Effector memory CD4-positive, alpha-beta T cell (primary cell): ENCODE data around the gene ZNF438.
"Not testable (repeated sequence)": the region's sequence is repeated elsewhere in the genome, so short reads cannot be mapped to it uniquely, and the experiment has no call there.

Source experiments
- DNase-seq, 3 donors: peaks; one replicate each; pipeline ENCODE4 v3.0.0-alpha.2; 2020
- H3K27ac ChIP-seq: 2 replicates; pipeline ENCODE4 v1.7.0; 2013; ENCODE audit warnings: mild to moderate bottlenecking, low read length, moderate library complexity; ENCODE audit not compliant: insufficient read depth, poor library complexity, severe bottlenecking
- H3K27me3 ChIP-seq: replicated peaks from 2 replicates; pipeline ENCODE4 v1.7.0; 2013; ENCODE audit warnings: mild to moderate bottlenecking, low read length; ENCODE audit not compliant: insufficient read depth, control insufficient read depth, poor library complexity, severe bottlenecking
- H3K36me3 ChIP-seq: 2 replicates; pipeline ENCODE4 v1.7.0; 2013; ENCODE audit warnings: mild to moderate bottlenecking, low read length, moderate library complexity; ENCODE audit not compliant: control insufficient read depth, insufficient read depth
- H3K4me1 ChIP-seq: 2 replicates; pipeline ENCODE4 v1.7.0; 2013; ENCODE audit warnings: low read length, mild to moderate bottlenecking; ENCODE audit not compliant: control insufficient read depth, insufficient read depth, poor library complexity, severe bottlenecking
- H3K4me3 ChIP-seq: 2 replicates; pipeline ENCODE4 v1.7.0; 2013; ENCODE audit warnings: low read length, low read depth, mild to moderate bottlenecking; ENCODE audit not compliant: insufficient read depth, poor library complexity, severe bottlenecking
- H3K9me3 ChIP-seq: 2 replicates; pipeline ENCODE4 v1.7.0; 2013; ENCODE audit warnings: mild to moderate bottlenecking, low read length, moderate library complexity; ENCODE audit not compliant: control insufficient read depth

ZNF438 gene

GRCh38 chr10:31032258-31033132 is 830 bp upstream of the ZNF438 start:
- H3K27me3 ChIP-seq = no peaks in the 10 kb centered on the region
- no peaks in the 10 kb centered on the region for H3K36me3 ChIP-seq
- H3K9me3 ChIP-seq = no peaks in the 10 kb centered on the region
- peak; percentile 87 to 91 (median 91) for DNase-seq
- H3K4me1 ChIP-seq = peaks cover 9% of the 10 kb centered on the region
- peak overlapping the region; percentile 57 for H3K4me3 ChIP-seq
- peak overlapping the region; percentile 89 for H3K27ac ChIP-seq

GRCh38 chr10:31031205-31031557 is 484 bp downstream of the ZNF438 start:
- no peaks in the 10 kb centered on the region for H3K9me3 ChIP-seq
- DNase-seq = no peak
- H3K27ac ChIP-seq = peak overlapping the region; percentile 89
- H3K4me1 ChIP-seq = peaks cover 9% of the 10 kb centered on the region
- H3K4me3 ChIP-seq = peak overlapping the region; percentile 57
- no peaks in the 10 kb centered on the region for H3K27me3 ChIP-seq
- no peaks in the 10 kb centered on the region for H3K36me3 ChIP-seq

- Histone ChIP-seq H3K9me3 (no peaks in the 10 kb centered on the region), H3K27ac (peak overlapping the region; percentile 89), H3K4me1 (peaks cover 9% of the 10 kb centered on the region), H3K4me3 (peak overlapping the region; percentile 57), H3K27me3 (no peaks in the 10 kb centered on the region), H3K36me3 (no peaks in the 10 kb centered on the region)
- DNase-seq = no peak
Observed at GRCh38 chr10:31030800-31031199, 865 bp downstream of the ZNF438 start.

GRCh38 chr10:31030260-31030659 is 1.4 kb downstream of the ZNF438 start:
- DNase-seq = no peak
- no peaks in the 10 kb centered on the region for H3K27me3 ChIP-seq
- no peaks in the 10 kb centered on the region for H3K36me3 ChIP-seq
- no peak overlapping the region for H3K27ac ChIP-seq
- H3K9me3 ChIP-seq = no peaks in the 10 kb centered on the region
- H3K4me3 ChIP-seq = no peak overlapping the region
- peaks cover 9% of the 10 kb centered on the region for H3K4me1 ChIP-seq

- no peaks in the 10 kb centered on the region for H3K36me3 ChIP-seq
- no peak for DNase-seq
- no peak overlapping the region for H3K27ac ChIP-seq
- peaks cover 9% of the 10 kb centered on the region for H3K4me1 ChIP-seq
- no peak overlapping the region for H3K4me3 ChIP-seq
- no peaks in the 10 kb centered on the region for H3K27me3 ChIP-seq
- H3K9me3 ChIP-seq = no peaks in the 10 kb centered on the region
Observed at GRCh38 chr10:31028081-31028480, 3.6 kb downstream of the ZNF438 start.

- H3K27me3 ChIP-seq, H3K4me3 ChIP-seq, H3K9me3 ChIP-seq, H3K36me3 ChIP-seq, H3K27ac ChIP-seq, DNase-seq, H3K4me1 ChIP-seq: not testable (repeated sequence)
Observed at GRCh38 chr10:31026279-31026678, 5.4 kb downstream of the ZNF438 start.

GRCh38 chr10:31025142-31025541 is 6.5 kb downstream of the ZNF438 start:
- Histone ChIP-seq H3K27me3 (no peaks in the 10 kb centered on the region), H3K4me1 (no peaks in the 10 kb centered on the region), H3K36me3 (no peaks in the 10 kb centered on the region), H3K4me3 (no peak overlapping the region), H3K9me3 (no peaks in the 10 kb centered on the region), H3K27ac (no peak overlapping the region)
- no peak for DNase-seq

GRCh38 chr10:31023558-31023957 is 8.1 kb downstream of the ZNF438 start:
- Histone ChIP-seq H3K27me3 (no peaks in the 10 kb centered on the region), H3K4me1 (no peaks in the 10 kb centered on the region), H3K4me3 (no peak overlapping the region), H3K36me3 (no peaks in the 10 kb centered on the region), H3K27ac (no peak overlapping the region), H3K9me3 (no peaks in the 10 kb centered on the region)
- no peak for DNase-seq

- Histone ChIP-seq H3K4me1 (no peaks in the 10 kb centered on the region), H3K27me3 (no peaks in the 10 kb centered on the region), H3K4me3 (no peak overlapping the region), H3K36me3 (no peaks in the 10 kb centered on the region), H3K27ac (no peak overlapping the region), H3K9me3 (no peaks in the 10 kb centered on the region)
- no peak for DNase-seq
Observed at GRCh38 chr10:31020209-31020608, 11.5 kb downstream of the ZNF438 start.

- Histone ChIP-seq H3K9me3 (no peaks in the 10 kb centered on the region), H3K4me3 (no peak overlapping the region), H3K36me3 (no peaks in the 10 kb centered on the region), H3K27ac (no peak overlapping the region), H3K27me3 (no peaks in the 10 kb centered on the region), H3K4me1 (no peaks in the 10 kb centered on the region)
- no peak for DNase-seq
Observed at GRCh38 chr10:31018962-31019361, 12.7 kb downstream of the ZNF438 start.
